GM23338 (cell line): ENCODE results near the gene SLC39A11.

Source experiments
- EZH2 ChIP-seq: fragments of 200-600 bp; sonication (generic); IDR thresholded peaks from one replicate; pipeline ENCODE4 v1.8.0; 2017; ENCODE audit warnings: antibody characterized with exemption, mild to moderate bottlenecking, low read depth; ENCODE audit not compliant: unreplicated experiment
- ZNF331 ChIP-seq: fragments of 250-450 bp; sonication (Bioruptor Pico); IDR thresholded peaks from 2 replicates; pipeline ENCODE4 v1.5.0; 2020; ENCODE audit warnings: low read depth, mild to moderate bottlenecking, moderate library complexity
- TF ChIP-seq, protein P1 (sequence below), 2 experiments: fragments of 200-600 bp in 1 of 2; sonication (generic) in 1 of 2; conservative IDR thresholded peaks; 2 replicates each; pipeline versions ENCODE4 v1.5.1 to v1.6.1; 2016 to 2017; ENCODE audit warnings: antibody characterized with exemption in 2 of 2, low read depth in 2 of 2, mild to moderate bottlenecking in 2 of 2, moderate library complexity in 1 of 2

DNA sequence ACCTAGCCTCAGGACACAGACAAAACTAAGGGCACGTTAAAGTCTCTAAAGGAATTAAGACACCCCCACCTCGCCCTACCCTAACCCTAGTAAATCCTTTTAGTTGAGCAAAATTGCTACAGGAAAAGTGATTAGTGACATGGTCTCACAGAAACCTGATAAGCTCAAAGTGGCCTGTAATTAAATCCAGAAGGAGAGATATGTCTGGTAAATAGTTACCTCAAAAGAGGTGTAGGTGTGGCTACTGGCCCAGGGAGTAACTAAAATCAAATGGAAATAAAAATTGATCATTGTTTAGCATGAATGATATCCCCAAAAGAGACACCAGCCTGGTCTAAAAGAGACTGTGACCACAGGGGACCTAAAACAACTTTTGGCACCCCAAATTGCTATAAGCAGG lies 168.3 kb downstream of the SLC39A11 start:
- TF ChIP-seq, protein P1, sequence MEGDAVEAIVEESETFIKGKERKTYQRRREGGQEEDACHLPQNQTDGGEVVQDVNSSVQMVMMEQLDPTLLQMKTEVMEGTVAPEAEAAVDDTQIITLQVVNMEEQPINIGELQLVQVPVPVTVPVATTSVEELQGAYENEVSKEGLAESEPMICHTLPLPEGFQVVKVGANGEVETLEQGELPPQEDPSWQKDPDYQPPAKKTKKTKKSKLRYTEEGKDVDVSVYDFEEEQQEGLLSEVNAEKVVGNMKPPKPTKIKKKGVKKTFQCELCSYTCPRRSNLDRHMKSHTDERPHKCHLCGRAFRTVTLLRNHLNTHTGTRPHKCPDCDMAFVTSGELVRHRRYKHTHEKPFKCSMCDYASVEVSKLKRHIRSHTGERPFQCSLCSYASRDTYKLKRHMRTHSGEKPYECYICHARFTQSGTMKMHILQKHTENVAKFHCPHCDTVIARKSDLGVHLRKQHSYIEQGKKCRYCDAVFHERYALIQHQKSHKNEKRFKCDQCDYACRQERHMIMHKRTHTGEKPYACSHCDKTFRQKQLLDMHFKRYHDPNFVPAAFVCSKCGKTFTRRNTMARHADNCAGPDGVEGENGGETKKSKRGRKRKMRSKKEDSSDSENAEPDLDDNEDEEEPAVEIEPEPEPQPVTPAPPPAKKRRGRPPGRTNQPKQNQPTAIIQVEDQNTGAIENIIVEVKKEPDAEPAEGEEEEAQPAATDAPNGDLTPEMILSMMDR (conservative IDR thresholded peaks at IDR 0.05; ENCODE audit: low read depth in 2 of 2) = no peak
- no peak for TF ChIP-seq ZNF331 (CRISPR knock-in tag)
- no peak for TF ChIP-seq EZH2
